HepG2 (cell line): ENCODE data around the gene DYNC1LI2. TPM values are rescaled to one million over a fixed set of nuclear protein-coding genes. Genes with fewer than 3 reads are reported as not detected.

Experiments
- ATAC-seq: fragments of 200-7000 bp; cut with Tn5 transposase; 3 replicates; pipeline ENCODE4 v1.9.1; 2020; ENCODE audit warnings: mild to moderate bottlenecking, moderate library complexity
- BruUV-seq: library from RNA; stranded (reverse); fragments of 400-500 nt; replicated peaks from 2 replicates; lab custom pipeline; 2021; lab: Mats Ljungman, UMichigan
- CTCF ChIA-PET: fragments of 300-600 bp; formaldehyde crosslinking; extraction: SDS; loops from one replicate; lab custom pipeline; 2021; ENCODE audit warnings: low total read pairs, inconsistent platforms, low intra/inter-chr PET ratio; lab: Yijun Ruan, JAX
- POLR2A ChIA-PET: fragments of 350-600 bp; sonication (Branson Sonifier 250); formaldehyde crosslinking; loops from one replicate; lab custom pipeline; 2020; ENCODE audit warnings: antibody characterized with exemption, inconsistent platforms; lab: Yijun Ruan, JAX
- DNase-seq: peaks from one replicate; pipeline ENCODE4 v3.0.0-alpha.2; 2015; ENCODE audit warnings: low spot score
- FAIRE-seq: peaks from 3 replicates; lab custom pipeline; 2011; peaks lifted over from hg19 to GRCh38; lab: Jason Lieb, UNC
- H2AFZ ChIP-seq: one replicate; pipeline ENCODE4 v1.6.1; 2011; ENCODE audit warnings: low read length, inconsistent platforms
- H3K27ac ChIP-seq: fragments of 300-600 bp; 3 replicates; pipeline ENCODE4 v1.8.0; 2011; ENCODE audit warnings: mixed run types, mild to moderate bottlenecking, mixed read lengths, low read length, inconsistent platforms; ENCODE audit not compliant: insufficient read depth; ENCODE audit errors: extremely low read length
- H3K27me3 ChIP-seq, 2 experiments: fragments of 200-600 bp in 1 of 2; 2 replicates in 1 of 2; 3 replicates in 1 of 2; pipeline versions ENCODE4 v1.6.0 to v1.8.0; 2011; ENCODE audit warnings: low read length in 2 of 2, mild to moderate bottlenecking in 2 of 2, moderate library complexity in 2 of 2, inconsistent platforms in 1 of 2; ENCODE audit not compliant: insufficient read depth in 2 of 2, control insufficient read depth in 1 of 2
- H3K36me3 ChIP-seq, 2 experiments: fragments of 200-600 bp in 1 of 2; replicated peaks in 1 of 2; 2 replicates in 1 of 2; 3 replicates in 1 of 2; pipeline versions ENCODE4 v1.5.1 to v1.8.0; 2011; ENCODE audit warnings: low read length in 2 of 2, inconsistent platforms in 1 of 2; ENCODE audit not compliant: insufficient read depth in 2 of 2, control insufficient read depth in 1 of 2
- H3K4me1 ChIP-seq: 2 replicates; pipeline ENCODE4 v1.5.1; 2012; ENCODE audit warnings: low read length, inconsistent platforms; ENCODE audit not compliant: insufficient read depth
- H3K4me2 ChIP-seq: 2 replicates; pipeline ENCODE4 v1.6.0; 2011; ENCODE audit warnings: low read depth, low read length, inconsistent platforms
- H3K4me3 ChIP-seq, 3 experiments: fragments of 200-600 bp in 1 of 3; sonication (generic), shearing (Covaris generic) in 1 of 3; replicated peaks in 1 of 3; 2 replicates each; pipeline ENCODE4 v1.5.1; 2011 to 2016; ENCODE audit warnings: low read length in 3 of 3, inconsistent platforms in 2 of 3, low read depth in 2 of 3, mild to moderate bottlenecking in 2 of 3, control low read depth in 1 of 3, mixed read lengths in 1 of 3; ENCODE audit not compliant: insufficient read depth in 1 of 3
- H3K79me2 ChIP-seq: one replicate; pipeline ENCODE4 v1.6.1; 2011; ENCODE audit warnings: low read length, inconsistent platforms; ENCODE audit not compliant: insufficient read depth
- H3K9ac ChIP-seq: 2 replicates; pipeline ENCODE4 v1.6.0; 2011; ENCODE audit warnings: mild to moderate bottlenecking, low read depth, low read length, inconsistent platforms; ENCODE audit not compliant: insufficient read depth
- H3K9me3 ChIP-seq: 2 replicates; pipeline ENCODE4 v1.5.1; 2012; ENCODE audit warnings: mild to moderate bottlenecking, low read length
- H4K20me1 ChIP-seq: 2 replicates; pipeline ENCODE4 v1.6.0; 2011; ENCODE audit warnings: inconsistent platforms, mild to moderate bottlenecking, low read length, moderate library complexity; ENCODE audit not compliant: insufficient read depth
- AHR ChIP-seq: IDR thresholded peaks from 2 replicates; pipeline ENCODE4 v1.6.1; 2018; ENCODE audit warnings: missing genetic modification reagents, missing compliant biosample characterization
- ARID5B ChIP-seq: IDR thresholded peaks from 2 replicates; pipeline ENCODE4 v1.4.0; 2020; ENCODE audit warnings: mild to moderate bottlenecking, missing genetic modification reagents
- GABPA ChIP-seq, 2 experiments: IDR thresholded peaks; 2 replicates each; pipeline ENCODE4 v1.6.1; 2011 to 2016; ENCODE audit warnings: low read depth in 2 of 2, low read length in 1 of 2, missing biosample characterization in 1 of 2, missing genetic modification characterization in 1 of 2
- GLMP ChIP-seq: sonication (generic); formaldehyde crosslinking; IDR thresholded peaks from 2 replicates; pipeline ENCODE4 v1.9.0; 2021; ENCODE audit warnings: missing genetic modification reagents, mild to moderate bottlenecking, borderline replicate concordance
- HOXA7 ChIP-seq: sonication (generic); formaldehyde crosslinking; IDR thresholded peaks from 2 replicates; pipeline ENCODE4 v1.8.1; 2022; ENCODE audit warnings: mild to moderate bottlenecking, missing genetic modification reagents, moderate library complexity
- MAX ChIP-seq: IDR thresholded peaks from 2 replicates; pipeline ENCODE4 v1.6.1; 2012; ENCODE audit warnings: inconsistent platforms
- ZNF660 ChIP-seq: sonication (generic); formaldehyde crosslinking; IDR thresholded peaks from 2 replicates; pipeline ENCODE4 v1.5.1; 2020; ENCODE audit warnings: mild to moderate bottlenecking, low read depth, missing genetic modification reagents, borderline replicate concordance
- ZNF891 ChIP-seq: sonication (generic); formaldehyde crosslinking; IDR thresholded peaks from 2 replicates; pipeline ENCODE4 v1.5.0; 2020; ENCODE audit warnings: mild to moderate bottlenecking, missing genetic modification reagents
- WGBS: methylation state at CpG from one replicate; pipeline ENCODE4 v1.1.6; 2017; ENCODE audit warnings: low lambda C conversion rate; 5-methylcytosine and 5-hydroxymethylcytosine counted together
- in situ Hi-C: cut with HindIII; loops from 2 replicates; pipeline ENCODE4 v1.10.0; 2017; ENCODE audit warnings: low pct_unique_long_range_greater_than_20kb; ENCODE audit not compliant: extremely low pct_ligation_motif_present
- intact Hi-C: fragments of 100-400 bp; cut with micrococcal nuclease; formaldehyde crosslinking; loops from one replicate; pipeline ENCODE4 v1.10.0; 2022; ENCODE audit not compliant: unreplicated experiment
- polyA plus RNA-seq, 8 experiments: library from polyadenylated mRNA; depleted of rRNA in 3 of 8; stranded (reverse) in 7 of 8; unstranded in 1 of 8; fragments of >200 nt; fragmentation: Illumina TruSeq in 4 of 8; extraction: Trizol in 4 of 8; gene quantifications; 2 replicates each; pipeline versions ENCODE4 v1.2.1 to v1.2.3, GENCODE V29; 2011 to 2016; ENCODE audit warnings: low read depth in 4 of 8, missing spikeins in 1 of 8, mixed read lengths in 1 of 8; ENCODE audit not compliant: insufficient read depth in 1 of 8
- total RNA-seq, 5 experiments: library from RNA; depleted of rRNA; stranded (reverse); fragments of >200 nt; fragmentation: Illumina TruSeq; extraction: Trizol; gene quantifications; 2 replicates each; pipeline ENCODE4 v1.2.3, GENCODE V29; 2016; ENCODE audit warnings: low read depth in 1 of 5
- TF ChIP-seq, protein P1 (sequence below): sonication (generic); formaldehyde crosslinking; IDR thresholded peaks from 2 replicates; pipeline ENCODE4 v1.4.0; 2020; ENCODE audit warnings: mild to moderate bottlenecking, low read depth, missing genetic modification reagents
- TF ChIP-seq, protein P2 (sequence below): sonication (generic); formaldehyde crosslinking; conservative IDR thresholded peaks from 2 replicates; pipeline ENCODE4 v1.8.0; 2022; ENCODE audit warnings: low read depth, missing genetic modification reagents
- TF ChIP-seq, protein P3 (sequence below): sonication (generic); formaldehyde crosslinking; IDR thresholded peaks from 2 replicates; pipeline ENCODE4 v1.4.0; 2020; ENCODE audit warnings: low read depth, missing genetic modification reagents

Gene DYNC1LI2
- total and polyA plus RNA-seq, 2 of the 13 experiments (the other 11 are each of a cell fraction or from before 2014, with no cell fraction given): 65.5 to 135 TPM

- FAIRE-seq (no peak), DNase-seq (no peak), ATAC-seq (no peak)
- Histone ChIP-seq H3K4me3 (no peak overlapping the region), H3K79me2 (peaks cover 53% of the 10 kb centered on the region), H2AFZ (no peak overlapping the region), H3K9ac (no peak overlapping the region), H3K27me3 (no peaks in the 10 kb centered on the region; a peak in 1 of 5 replicates), H4K20me1 (peaks cover 18% of the 10 kb centered on the region; the same call in 1 of the 2 replicates), H3K27ac (no peak overlapping the region), H3K4me1 (peaks cover 41% of the 10 kb centered on the region), H3K9me3 (no peaks in the 10 kb centered on the region), H3K36me3 (peaks cover 39 to 70% of the 10 kb centered on the region in 2 experiments), H3K4me2 (no peak overlapping the region)
- CTCF ChIA-PET: no interaction called here
- intact Hi-C loops: no loop called here
- in situ Hi-C loops: no loop called here
- BruUV-seq: no TSS peak
- 97% methylated on average over 3 of the region's 3 CpGs for WGBS
- POLR2A ChIA-PET: no interaction called here
- TF ChIP-seq HOXA7 (CRISPR knock-in tag) (no peak), ARID5B (CRISPR knock-in tag) (no peak), GABPA (IDR thresholded peaks at IDR 0.05; ENCODE audit: low read depth, low read length) (no peak), GABPA (CRISPR knock-in tag; IDR thresholded peaks at IDR 0.05; ENCODE audit: low read depth) (no peak), GLMP (no peak), ZNF660 (no peak), ZNF891 (CRISPR knock-in tag) (no peak), MAX (no peak), AHR (CRISPR knock-in tag) (no peak)
- TF ChIP-seq, protein P1, sequence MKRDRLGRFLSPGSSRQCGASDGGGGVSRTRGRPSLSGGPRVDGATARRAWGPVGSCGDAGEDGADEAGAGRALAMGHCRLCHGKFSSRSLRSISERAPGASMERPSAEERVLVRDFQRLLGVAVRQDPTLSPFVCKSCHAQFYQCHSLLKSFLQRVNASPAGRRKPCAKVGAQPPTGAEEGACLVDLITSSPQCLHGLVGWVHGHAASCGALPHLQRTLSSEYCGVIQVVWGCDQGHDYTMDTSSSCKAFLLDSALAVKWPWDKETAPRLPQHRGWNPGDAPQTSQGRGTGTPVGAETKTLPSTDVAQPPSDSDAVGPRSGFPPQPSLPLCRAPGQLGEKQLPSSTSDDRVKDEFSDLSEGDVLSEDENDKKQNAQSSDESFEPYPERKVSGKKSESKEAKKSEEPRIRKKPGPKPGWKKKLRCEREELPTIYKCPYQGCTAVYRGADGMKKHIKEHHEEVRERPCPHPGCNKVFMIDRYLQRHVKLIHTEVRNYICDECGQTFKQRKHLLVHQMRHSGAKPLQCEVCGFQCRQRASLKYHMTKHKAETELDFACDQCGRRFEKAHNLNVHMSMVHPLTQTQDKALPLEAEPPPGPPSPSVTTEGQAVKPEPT: no peak
- TF ChIP-seq, protein P2, sequence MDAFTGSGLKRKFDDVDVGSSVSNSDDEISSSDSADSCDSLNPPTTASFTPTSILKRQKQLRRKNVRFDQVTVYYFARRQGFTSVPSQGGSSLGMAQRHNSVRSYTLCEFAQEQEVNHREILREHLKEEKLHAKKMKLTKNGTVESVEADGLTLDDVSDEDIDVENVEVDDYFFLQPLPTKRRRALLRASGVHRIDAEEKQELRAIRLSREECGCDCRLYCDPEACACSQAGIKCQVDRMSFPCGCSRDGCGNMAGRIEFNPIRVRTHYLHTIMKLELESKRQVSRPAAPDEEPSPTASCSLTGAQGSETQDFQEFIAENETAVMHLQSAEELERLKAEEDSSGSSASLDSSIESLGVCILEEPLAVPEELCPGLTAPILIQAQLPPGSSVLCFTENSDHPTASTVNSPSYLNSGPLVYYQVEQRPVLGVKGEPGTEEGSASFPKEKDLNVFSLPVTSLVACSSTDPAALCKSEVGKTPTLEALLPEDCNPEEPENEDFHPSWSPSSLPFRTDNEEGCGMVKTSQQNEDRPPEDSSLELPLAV (CRISPR knock-in tag): no peak
- TF ChIP-seq, protein P3, sequence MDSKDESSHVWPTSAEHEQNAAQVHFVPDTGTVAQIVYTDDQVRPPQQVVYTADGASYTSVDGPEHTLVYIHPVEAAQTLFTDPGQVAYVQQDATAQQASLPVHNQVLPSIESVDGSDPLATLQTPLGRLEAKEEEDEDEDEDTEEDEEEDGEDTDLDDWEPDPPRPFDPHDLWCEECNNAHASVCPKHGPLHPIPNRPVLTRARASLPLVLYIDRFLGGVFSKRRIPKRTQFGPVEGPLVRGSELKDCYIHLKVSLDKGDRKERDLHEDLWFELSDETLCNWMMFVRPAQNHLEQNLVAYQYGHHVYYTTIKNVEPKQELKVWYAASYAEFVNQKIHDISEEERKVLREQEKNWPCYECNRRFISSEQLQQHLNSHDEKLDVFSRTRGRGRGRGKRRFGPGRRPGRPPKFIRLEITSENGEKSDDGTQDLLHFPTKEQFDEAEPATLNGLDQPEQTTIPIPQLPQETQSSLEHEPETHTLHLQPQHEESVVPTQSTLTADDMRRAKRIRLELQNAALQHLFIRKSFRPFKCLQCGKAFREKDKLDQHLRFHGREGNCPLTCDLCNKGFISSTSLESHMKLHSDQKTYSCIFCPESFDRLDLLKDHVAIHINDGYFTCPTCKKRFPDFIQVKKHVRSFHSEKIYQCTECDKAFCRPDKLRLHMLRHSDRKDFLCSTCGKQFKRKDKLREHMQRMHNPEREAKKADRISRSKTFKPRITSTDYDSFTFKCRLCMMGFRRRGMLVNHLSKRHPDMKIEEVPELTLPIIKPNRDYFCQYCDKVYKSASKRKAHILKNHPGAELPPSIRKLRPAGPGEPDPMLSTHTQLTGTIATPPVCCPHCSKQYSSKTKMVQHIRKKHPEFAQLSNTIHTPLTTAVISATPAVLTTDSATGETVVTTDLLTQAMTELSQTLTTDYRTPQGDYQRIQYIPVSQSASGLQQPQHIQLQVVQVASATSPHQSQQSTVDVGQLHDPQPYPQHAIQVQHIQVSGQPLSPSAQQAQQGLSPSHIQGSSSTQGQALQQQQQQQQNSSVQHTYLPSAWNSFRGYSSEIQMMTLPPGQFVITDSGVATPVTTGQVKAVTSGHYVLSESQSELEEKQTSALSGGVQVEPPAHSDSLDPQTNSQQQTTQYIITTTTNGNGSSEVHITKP: no peak
Measured at GRCh38 chr16:66746048-66746447, 5.4 kb downstream of the DYNC1LI2 start.
